ENCODE data around the gene SRSF7.

GRCh38 chr2:38709567-38710194 is 41.5 kb downstream of the SRSF7 start:
- TF ChIP-seq, protein P1, sequence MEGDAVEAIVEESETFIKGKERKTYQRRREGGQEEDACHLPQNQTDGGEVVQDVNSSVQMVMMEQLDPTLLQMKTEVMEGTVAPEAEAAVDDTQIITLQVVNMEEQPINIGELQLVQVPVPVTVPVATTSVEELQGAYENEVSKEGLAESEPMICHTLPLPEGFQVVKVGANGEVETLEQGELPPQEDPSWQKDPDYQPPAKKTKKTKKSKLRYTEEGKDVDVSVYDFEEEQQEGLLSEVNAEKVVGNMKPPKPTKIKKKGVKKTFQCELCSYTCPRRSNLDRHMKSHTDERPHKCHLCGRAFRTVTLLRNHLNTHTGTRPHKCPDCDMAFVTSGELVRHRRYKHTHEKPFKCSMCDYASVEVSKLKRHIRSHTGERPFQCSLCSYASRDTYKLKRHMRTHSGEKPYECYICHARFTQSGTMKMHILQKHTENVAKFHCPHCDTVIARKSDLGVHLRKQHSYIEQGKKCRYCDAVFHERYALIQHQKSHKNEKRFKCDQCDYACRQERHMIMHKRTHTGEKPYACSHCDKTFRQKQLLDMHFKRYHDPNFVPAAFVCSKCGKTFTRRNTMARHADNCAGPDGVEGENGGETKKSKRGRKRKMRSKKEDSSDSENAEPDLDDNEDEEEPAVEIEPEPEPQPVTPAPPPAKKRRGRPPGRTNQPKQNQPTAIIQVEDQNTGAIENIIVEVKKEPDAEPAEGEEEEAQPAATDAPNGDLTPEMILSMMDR (IDR thresholded peaks at IDR 0.05; ENCODE audit: low read depth, low read length, poor library complexity, severe bottlenecking): no peak
- no peak for TF ChIP-seq EZH2phosphoT487 (IDR thresholded peaks at IDR 0.05; ENCODE audit: borderline replicate concordance, low read length)

All from DOHH2 (cell line).